ENCODE results near the gene DNAJB8.

Gene DNAJB8

DNA sequence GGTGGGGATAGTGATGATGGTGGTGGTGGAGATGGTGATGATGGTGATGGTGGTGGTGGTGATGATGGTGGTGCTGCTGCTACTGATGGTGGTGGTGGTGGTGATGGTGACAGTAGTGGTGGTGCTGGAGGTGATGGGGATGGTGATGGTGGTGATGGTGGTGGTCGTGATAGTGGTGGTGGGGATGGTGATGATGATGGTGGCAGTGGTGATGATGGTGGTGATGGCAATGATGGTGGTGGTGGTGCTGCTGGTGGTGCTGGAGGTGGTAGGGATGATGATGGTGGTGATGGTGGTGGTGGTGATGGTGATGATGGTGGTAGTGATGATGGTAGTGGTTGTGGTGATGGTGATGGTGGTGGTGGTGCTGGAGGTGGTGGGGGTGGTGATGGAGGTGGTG lies 21.3 kb downstream of the DNAJB8 start:
- DNase-seq (ENCODE audit: low spot score) = no peak

DNA sequence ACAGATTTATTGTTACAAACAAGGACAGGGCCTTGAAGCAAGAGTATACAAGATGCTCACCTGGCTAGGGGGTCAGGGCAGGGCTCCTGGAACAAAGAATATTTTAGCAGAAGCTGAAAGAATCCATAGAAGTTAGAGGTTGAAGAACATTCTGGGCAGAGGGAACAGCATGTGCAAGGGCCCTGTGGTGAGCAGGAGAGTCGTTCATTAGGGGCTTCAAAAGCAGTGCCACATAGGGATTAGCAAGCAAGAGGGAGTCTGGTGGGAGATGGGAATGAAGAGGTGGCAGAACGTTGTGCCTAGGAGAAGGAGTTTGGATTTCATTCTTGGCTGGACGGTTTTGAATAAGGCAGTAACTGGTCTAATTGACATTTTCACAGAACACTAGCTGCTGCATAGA lies 22.9 kb downstream of the DNAJB8 start:
- no peak for DNase-seq (ENCODE audit: low spot score)

DNA sequence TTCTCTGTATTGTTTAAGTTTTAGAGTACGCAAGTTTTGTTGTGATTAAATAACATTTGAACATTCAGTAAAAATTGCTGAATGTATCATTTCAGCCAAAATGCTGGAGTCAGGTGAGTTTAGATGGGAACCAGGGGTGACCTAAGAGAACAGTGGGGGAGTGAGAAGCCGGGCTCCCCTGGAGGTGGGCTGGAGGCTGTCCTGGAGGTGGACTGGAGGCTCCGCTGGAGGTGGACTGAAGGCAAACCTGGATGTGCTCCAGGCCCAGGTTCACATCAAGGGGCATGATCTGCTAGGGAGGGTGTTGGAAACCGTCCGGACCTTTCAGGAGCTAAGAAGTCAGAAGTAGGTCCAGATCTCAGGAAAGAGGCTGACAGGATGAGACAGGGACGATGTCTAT lies 23.7 kb downstream of the DNAJB8 start:
- DNase-seq (ENCODE audit: low spot score) = no peak

DNA sequence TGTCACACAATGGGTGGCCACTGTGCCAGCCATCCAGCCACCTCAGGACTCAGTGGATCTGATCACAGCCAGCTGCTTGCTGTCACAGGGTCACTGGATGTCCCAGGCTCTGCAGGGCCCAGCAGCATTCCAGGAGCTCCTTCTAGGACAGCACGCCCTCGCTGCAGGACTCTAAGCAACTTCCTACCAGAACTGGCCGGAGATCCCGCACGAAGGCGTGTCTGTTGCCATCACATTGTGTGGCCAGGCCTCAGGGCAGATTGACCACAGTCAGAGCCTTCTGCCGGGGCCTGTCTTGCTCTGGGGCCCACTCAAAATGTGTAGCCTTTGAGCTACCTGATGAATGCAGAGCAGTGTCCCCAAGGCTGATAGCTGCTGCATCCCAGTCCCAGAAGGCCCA lies 24.6 kb downstream of the DNAJB8 start:
- no peak for DNase-seq (ENCODE audit: low spot score)

DNA sequence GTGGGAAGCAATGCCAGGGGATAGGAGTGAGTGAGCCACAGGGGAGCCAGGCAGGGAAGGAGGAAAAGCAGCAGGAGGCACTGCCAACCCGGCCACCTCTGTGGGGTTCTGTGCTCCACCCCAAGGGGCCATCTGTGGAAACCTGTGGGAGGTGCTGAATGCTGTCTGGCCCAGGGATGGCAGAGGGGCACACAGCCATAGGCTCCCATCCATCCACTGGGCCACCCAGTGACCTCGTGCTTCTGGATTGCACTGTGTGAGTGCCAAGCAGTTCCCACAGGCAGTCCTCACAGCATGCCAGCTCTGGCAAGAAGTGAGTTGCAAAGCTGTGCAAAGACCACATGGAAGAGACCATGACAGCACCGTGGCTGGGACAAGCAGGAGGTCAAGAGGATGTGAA lies 27.5 kb downstream of the DNAJB8 start:
- DNase-seq (ENCODE audit: low spot score) = peak; percentile 52

DNA sequence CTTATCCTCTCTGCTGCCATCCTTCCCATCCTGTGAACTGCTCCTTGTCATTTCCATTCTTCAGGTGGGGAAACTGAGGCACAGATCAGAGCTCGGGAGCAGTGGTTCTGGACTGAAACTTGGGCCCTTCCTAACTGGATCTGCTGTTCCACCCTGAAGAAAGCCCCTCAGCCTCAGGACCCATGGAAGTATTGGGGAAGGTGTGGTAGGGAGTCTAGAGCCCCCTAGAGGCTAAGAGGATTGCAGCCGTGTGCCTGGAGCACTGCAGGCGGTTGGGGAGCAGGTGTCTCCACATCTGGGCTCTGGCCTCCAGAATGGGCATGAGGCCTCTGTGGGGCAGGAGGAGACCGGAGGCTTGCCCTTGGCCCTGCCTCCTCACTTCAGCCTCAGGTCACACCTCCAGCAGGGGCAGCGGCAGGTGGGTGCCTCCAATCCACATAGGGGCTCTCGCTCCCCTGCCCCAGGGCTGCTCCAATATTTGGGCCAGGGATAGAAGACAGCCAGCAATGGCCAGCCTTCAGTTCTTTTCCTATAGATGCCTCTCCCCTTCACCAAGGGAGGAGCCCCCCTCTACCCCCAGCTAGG lies 28.1 kb downstream of the DNAJB8 start:
- DNase-seq (ENCODE audit: low spot score) = no peak

DNA sequence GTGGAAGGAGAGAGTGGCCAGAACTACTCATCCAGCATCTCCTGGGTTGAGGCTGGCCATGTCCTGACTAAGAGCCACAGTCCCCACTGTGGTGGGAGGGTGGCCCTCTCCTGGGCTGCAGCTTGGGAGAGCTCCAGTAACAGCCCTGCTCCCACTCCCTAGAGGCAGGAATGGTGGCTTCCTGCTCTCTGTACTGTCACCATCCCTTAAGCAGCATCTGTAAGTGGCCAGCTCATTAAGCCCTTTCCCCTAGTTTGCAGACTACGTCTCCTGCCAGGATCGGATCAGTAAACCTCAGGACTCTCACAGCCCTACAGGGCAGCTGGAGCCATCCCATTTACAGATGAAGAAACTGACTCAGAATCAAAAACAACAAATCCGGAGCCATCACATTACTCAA lies 30.5 kb downstream of the DNAJB8 start:
- no peak for DNase-seq (ENCODE audit: low spot score)

DNA sequence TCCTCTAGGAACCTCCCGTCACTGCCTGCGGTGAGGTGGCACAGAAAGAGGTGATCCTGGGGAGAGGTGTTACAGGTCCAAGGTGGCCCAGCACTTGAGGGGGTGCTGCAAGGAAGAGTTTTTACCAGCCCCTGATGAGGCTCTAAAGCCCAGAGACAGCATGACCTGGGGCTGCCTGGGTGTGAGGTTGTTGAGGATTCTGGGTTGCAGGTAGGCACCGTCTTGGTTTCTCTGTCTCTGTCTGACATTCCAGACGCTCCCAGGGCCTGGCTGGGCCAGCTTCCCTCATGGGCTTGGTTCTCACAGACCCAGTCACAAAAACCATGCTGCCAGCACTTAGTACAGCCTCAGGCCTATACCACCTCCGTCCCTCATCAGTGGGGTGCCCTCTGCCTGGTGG lies 31.1 kb downstream of the DNAJB8 start:
- DNase-seq (ENCODE audit: low spot score) = no peak

DNA sequence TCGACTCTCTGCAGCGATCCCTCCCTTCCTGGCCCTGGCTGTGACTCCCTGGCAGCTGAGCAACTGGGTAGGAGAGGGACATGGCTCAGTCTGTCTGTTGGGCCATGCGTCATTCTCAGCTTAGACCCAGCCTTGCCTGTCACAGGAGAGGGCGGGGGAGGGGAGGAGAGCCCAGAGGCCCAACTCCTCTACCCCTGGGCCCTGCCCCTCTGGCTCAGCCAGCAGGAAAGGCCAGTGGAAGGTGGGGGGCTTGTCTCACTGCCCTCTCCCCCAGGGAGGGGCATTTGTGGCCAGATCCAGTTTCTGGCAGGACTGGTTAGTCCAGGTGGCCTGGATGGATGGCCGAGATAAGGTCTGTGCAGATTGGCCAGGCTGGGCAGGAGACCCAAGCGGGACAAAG lies 31.6 kb downstream of the DNAJB8 start:
- DNase-seq (ENCODE audit: low spot score) = no peak

DNA sequence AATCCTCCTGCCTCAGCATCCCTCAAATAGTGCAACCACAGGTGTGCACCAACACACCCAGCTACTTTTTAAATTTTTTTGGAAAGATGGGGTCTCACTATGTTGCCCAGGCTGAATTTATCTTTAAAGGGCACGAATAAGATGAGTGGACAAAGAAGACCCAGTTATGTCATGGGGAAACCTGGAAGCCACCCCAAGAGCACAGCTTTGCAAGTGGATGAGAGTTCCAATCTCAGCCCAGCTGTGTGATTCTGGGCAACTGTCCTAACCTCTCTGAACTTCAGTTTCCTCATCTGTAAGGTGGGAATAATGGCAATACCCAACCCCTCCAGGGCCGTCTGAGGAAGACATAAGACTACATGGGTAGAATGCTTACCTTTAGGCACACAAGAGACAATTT lies 32.2 kb downstream of the DNAJB8 start:
- DNase-seq (ENCODE audit: low spot score) = no peak

DNA sequence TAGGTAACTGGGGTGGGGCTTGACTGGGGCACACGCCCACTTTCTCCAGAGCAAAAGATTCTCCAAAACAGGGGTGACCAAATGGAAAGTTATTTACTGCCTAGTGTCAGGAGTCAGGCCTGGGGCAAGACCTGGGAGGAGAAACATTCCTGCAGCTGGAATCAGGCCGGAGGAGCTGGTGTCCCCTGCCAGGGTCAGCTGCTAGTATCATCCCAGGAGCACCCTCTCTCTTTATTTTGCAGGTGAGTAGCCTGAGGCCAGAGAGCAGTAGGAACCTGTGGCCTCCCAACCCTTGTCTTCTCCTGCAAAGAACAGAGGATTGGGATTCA lies 32.9 kb downstream of the DNAJB8 start:
- DNase-seq (ENCODE audit: low spot score) = no peak

DNA sequence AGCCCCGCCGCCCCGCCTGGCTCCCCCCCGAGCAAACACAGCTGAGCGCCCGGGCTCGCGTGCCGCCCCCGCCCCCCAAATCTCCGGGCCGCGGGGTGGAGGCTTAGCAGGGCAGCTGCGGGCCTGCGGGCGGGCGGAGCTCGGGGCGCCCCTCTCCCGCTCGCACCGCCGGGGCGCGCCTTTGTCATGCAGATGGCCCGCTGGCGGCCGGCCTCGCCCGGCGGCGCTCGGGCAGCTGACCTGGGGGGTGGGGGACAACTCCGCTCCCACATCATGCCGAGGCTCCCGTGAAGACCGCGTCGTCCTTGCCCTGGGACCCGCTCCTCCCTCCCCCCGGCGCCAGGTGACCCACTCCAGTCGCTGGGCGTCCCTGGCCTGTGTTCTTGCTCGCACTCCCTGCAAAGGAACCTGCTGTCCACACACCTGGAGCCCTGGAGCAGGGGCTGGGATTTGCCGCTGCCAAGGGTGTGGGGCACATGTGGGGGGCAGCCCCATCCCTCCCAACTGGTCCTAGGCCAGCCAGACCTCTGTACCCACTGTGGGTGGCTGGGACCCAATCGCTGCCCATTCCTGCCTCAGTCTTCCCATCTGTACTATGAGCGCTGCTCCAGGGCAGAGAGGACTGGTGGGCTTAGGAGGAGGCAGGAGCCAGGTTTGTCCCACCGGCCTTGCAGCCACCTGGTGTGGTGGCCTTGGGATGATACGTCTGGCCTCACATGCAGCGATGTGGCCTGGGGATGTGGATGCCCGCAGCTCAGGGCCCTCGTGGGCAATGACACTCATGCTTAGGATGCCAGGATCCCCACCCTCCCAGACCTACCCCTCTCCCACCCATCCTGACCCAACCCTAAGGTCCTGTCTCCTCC lies 33.5 kb downstream of the DNAJB8 start:
- DNase-seq (ENCODE audit: low spot score) = peak; percentile 21

DNA sequence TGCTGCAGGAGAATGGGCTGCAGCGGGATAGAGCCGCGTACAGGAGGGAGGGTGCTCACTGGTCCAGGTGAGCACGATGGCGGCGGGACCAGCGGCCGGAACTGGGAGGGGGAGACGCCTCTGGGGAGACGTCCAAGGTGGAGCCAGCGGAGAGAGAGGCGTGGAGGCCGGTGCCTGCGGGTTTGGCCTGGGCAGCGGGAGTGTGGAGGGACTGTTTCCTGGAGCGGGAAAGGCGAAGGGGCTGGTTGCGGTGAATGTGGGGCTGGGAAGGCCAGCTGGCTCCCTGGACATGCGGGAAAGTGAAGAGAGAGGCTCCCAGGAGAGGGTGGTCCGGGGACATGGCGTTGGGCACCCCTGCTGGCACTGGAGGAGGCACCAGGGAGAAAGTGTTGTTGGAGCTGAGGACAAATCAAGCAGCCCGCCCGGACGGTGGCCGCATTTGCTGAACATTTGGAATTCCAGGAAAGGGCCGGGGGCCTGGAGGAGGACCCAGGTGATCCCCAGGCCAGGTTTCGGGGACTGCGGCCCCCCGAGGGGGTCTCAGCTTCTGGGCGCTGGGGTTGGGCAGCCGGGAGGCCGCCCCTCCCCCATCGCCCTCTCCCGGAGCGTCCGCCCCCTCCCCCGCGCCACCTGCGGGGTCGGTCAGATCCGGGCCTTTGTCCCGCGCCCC lies 34.3 kb downstream of the DNAJB8 start:
- DNase-seq (ENCODE audit: low spot score) = no peak

DNA sequence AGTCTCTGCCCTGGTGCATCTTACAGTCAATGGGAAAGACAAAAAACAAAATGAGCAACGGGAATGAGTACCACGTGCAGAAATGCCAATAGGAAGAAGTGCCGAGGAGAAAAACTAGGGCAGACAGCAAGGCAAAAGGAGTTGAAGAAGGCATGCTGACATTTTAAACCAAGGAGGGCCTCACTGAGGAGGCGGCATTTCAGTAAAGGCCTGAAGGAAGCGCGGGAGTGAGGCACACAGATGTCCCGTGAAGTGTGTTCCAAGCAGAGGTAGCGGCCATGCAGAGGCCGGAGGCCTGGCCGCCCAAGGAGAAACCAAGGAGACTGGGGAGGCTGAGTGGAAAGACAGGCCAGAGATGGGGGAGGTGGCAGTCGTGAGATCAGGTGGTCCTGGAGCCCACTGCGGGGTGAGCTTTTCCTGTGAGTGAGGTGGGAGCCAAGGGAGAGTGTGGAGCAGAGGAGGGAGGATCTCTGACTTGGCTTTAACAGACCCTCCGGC lies 34.8 kb downstream of the DNAJB8 start:
- DNase-seq (ENCODE audit: low spot score) = no peak

DNA sequence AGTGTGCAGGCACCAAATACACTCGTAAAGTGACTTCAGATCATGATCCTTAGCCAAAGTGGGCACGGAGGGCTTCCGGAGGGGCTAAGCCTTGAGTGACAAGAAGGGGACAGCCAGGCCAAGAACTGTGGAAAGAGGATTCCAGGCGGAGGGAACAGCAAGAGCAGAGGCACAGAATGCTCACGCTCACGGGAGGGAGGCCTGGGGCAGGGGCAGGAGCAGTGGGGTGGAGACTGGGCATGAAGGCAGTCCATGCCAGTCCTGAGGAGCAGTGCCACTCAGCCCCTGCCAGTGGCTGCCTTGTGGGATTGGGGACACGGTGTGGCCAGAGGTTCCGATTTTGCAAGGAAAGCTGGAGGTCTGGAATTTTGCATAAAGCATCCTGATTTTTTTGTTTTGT lies 36.0 kb downstream of the DNAJB8 start:
- DNase-seq (ENCODE audit: low spot score) = no peak

DNA sequence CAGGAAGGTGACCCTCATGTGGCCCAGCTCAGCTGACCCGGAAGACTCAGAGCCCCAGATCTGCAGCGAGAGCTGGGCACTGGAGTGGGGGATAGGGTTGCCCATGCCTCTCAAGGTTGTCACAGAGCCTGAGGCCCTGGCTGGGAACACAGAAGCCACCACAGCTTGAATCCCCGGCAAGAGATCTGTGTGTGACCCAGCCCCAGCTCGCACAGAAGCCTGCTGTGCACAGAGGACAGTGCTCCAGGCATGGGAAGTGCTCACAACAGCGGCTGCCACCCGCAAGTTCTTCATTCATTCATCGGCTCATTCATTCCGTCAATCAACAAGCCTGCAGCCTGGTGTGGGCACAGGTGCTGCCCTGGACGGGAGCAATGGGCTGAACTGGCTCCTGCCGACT lies 36.4 kb downstream of the DNAJB8 start:
- DNase-seq (ENCODE audit: low spot score) = no peak

DNA sequence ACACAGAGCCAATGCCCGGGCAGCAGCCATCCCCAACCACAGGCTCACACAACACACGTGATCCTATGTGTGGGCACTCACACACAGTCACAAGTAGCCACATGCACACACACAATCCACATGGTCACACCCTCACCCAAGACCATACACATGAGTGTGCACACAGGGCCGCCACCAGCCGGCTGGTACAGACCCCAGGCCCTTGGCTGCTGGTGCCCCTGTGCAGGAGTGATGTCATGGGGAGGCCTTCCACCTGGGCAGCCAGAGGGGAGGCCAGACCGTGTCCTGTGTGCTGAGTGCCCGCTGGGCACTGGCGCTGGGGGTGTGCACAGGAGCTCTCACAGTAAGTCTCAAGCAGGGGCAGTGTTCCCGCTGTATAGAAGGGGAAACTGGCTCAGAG lies 36.9 kb downstream of the DNAJB8 start:
- no peak for DNase-seq (ENCODE audit: low spot score)

DNA sequence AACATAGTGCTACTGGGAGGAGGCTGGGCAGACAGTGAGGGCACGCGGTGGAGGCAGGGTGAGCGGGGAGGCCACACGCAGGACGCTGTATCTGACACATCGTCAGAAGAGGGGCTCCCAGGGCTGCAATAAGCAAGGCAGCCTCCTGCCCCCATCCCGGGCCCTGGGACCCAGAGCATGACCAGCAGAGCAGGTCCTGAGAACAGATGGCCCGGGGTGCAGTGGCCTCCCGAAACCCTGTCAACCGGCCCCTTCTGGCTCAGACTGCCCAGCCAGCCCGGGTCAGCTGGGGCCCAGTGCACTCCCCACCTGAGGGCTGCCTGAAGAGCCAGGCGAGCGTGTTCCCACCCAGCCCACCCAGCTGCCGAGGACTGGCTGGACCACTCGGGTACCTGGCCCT lies 37.4 kb downstream of the DNAJB8 start:
- DNase-seq (ENCODE audit: low spot score) = no peak

DNA sequence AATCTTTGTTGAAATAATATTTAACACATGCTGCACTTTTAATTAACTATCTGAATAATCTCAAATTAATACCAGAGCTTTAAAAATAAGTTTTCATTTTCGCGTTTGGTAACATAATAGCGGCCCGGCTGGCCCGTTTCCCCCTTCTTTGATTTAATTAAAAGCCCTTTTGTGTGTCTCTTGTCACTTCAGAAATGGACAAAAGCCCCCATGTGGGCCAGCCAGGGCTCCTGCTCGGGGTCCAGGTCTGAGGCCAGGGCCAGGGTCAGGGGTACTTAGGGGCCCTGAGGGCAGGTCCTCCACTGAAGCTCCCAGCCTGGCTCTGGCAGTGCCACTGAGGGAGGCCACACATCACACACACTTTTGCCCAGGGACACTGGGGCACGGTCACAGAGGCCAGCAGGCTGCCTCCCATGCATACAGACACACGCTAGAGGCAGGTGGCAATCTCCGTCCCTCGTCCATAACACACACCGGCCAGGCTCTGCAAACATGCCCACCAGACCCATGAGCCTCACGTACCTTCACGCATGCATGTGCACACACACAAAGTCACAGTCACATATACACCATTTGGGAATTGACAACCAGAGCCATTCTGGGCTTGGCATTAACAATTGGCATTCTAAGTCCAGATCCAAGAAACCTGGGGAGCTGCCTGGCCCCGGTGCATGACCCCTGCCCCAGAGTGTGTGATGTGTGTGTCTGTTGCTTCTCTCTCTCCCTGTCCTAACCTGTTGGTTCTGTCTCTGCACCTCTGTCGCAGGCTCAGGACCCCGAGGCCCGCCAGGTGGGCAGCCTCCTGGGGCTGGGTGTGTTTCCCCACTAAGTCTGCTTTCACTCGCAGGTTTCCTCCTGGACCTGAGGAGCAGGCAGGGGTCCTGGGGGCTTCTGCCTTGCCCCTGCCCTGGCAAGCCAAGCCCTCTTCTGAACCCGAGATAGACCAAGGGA lies 38.5 kb downstream of the DNAJB8 start:
- DNase-seq (ENCODE audit: low spot score) = no peak

DNA sequence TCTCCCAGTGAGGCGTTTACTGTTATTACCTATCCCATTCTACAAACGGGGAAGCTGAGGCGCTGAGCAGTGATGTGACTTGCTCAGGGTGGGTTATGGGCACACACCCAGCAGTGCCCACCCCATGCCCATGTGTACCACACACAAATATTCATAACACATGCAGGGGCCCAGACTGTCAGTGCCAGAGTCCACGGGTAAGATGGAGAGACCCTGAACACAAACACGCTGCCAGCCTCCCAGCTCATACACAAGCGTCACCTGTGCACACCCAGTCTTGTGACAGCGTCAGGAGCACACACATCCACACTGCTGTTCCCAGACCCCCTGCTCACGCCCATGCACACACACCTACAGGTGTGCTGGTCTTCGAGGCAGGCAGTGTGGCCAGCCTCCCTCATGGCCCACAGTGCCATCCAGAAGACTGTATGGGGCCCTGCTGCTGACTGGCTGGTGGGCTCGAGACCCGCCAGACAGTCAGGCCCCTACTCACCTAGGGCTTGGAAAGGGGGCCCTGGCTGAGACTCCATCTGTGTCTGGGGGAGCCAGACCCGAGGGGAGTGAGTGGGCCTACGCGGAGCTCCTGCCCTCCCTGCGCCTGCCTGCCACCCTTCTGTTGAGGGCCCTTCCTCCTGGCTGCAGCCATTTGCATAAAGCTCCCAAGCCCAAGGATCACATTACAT lies 39.4 kb downstream of the DNAJB8 start:
- no peak for DNase-seq (ENCODE audit: low spot score)

DNA sequence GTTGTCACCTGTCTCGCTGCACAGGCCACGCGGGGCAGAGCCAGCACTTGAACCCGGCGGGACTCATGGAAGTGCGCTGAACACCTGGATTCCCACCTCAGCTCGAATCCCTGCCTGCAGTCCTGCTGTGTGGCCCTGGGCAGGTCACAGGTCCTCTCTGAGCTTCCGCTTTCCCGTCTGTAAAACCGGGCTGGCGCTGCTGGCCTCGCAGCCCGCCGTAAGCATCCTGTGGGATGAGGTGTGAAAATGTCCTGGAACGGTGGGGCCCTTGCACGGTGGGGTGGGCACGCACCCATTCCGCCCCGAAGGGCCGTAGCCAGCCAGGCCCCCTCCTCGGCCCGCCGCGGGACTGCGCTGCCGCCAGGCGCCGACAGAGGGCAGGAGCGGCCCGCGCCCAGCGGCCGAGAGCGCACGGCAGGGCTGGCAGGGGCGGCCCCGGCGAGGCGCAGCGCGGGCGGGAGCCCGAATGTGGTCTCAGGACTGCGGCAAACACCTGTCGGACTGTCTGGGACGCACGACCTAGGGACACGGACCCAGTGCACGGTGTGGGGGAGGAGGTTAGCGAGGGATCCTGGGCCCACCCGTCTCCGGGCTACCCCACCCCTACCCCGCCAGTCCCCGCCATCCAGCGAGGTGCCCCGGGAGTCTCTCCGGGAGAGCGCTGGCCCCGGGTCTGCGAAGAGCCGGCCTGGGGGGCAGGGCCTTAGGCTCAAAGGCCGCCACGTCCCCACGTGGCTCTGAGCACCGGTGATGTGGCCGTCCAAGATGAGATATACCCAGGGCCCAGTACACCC lies 40.4 kb downstream of the DNAJB8 start:
- peak; percentile 82 for DNase-seq (ENCODE audit: low spot score)

Measured in AG08395 (cell line).